A549 (cell line): ENCODE data around the gene CCDC27. TPM values are rescaled to one million over a fixed set of nuclear protein-coding genes. Genes with fewer than 3 reads are reported as not detected.

Source experiments
- ATAC-seq, 2 experiments: fragments of 200-7000 bp in 1 of 2; fragments of >200 bp in 1 of 2; cut with Nextera tagmentation in 1 of 2; cut with Tn5 transposase in 1 of 2; 3 replicates each; pipeline versions ENCODE4 v1.8.0 to v1.9.1; 2018 to 2020; ENCODE audit warnings: mild to moderate bottlenecking in 1 of 2, moderate library complexity in 1 of 2
- CTCF ChIA-PET: fragments of 300-600 bp; sonication (Branson Sonifier 250); formaldehyde crosslinking; extraction: SDS; loops from one replicate; lab custom pipeline; 2021; ENCODE audit warnings: antibody characterized with exemption, inconsistent platforms; lab: Yijun Ruan, JAX
- POLR2A ChIA-PET: fragments of 350-600 bp; formaldehyde crosslinking; extraction: SDS; loops from one replicate; lab custom pipeline; 2021; ENCODE audit warnings: antibody characterized with exemption, inconsistent platforms; lab: Yijun Ruan, JAX
- DNase-seq, 2 experiments: peaks; one replicate each; pipeline versions ENCODE4 v3.0.0 to v3.0.0-alpha.2; 2011 to 2016; ENCODE audit warnings: low read depth in 1 of 2, low spot score in 1 of 2
- FAIRE-seq: peaks from 2 replicates; lab custom pipeline; 2011; peaks lifted over from hg19 to GRCh38; lab: Jason Lieb, UNC
- H3K27ac ChIP-seq, 2 experiments: fragments of >200 bp; sonication (Bioruptor Twin); formaldehyde crosslinking; 3 replicates each; pipeline ENCODE4 v1.5.1; 2016 to 2017
- H3K4me1 ChIP-seq: fragments of >200 bp; sonication (Bioruptor Twin); formaldehyde crosslinking; 3 replicates; pipeline ENCODE4 v1.6.1; 2016
- H3K4me2 ChIP-seq: fragments of >200 bp; sonication (Bioruptor Twin); formaldehyde crosslinking; 3 replicates; pipeline ENCODE4 v1.6.1; 2016
- H3K4me3 ChIP-seq: fragments of >200 bp; sonication (Bioruptor Twin); formaldehyde crosslinking; 3 replicates; pipeline ENCODE4 v1.5.1; 2016
- H3K9me3 ChIP-seq: fragments of >200 bp; sonication (Bioruptor Twin); formaldehyde crosslinking; 3 replicates; pipeline ENCODE4 v1.6.1; 2016
- BHLHE40 ChIP-seq: IDR thresholded peaks from 2 replicates; pipeline ENCODE4 v1.6.1; 2012; ENCODE audit warnings: low read depth, low read length, inconsistent platforms
- CHD2 ChIP-seq: fragments of 150-350 bp; IDR thresholded peaks from 2 replicates; pipeline ENCODE4 v1.6.1; 2014; ENCODE audit warnings: low read length; ENCODE audit not compliant: partially characterized antibody
- CTCF ChIP-seq: fragments of >200 bp; sonication (Bioruptor Twin); formaldehyde crosslinking; IDR thresholded peaks from 3 replicates; pipeline ENCODE4 v1.5.1; 2016
- EHF ChIP-seq: fragments of 250-450 bp; sonication (Bioruptor Pico); IDR thresholded peaks from 2 replicates; pipeline ENCODE4 v1.5.0; 2020; ENCODE audit warnings: mild to moderate bottlenecking
- EHMT2 ChIP-seq: fragments of 200-600 bp; sonication (generic); IDR thresholded peaks from 2 replicates; pipeline ENCODE4 v1.6.1; 2016; ENCODE audit warnings: antibody characterized with exemption, low read depth, mild to moderate bottlenecking, moderate library complexity
- FOSB ChIP-seq: fragments of 250-450 bp; sonication (Bioruptor Pico); IDR thresholded peaks from 2 replicates; pipeline ENCODE4 v1.5.0; 2020; ENCODE audit warnings: mild to moderate bottlenecking, moderate library complexity
- HES2 ChIP-seq: fragments of >200 bp; sonication (Bioruptor Twin); formaldehyde crosslinking; IDR thresholded peaks from 2 replicates; pipeline ENCODE4 v1.6.1; 2016
- HOXA7 ChIP-seq: fragments of 250-450 bp; sonication (Bioruptor Pico); IDR thresholded peaks from 2 replicates; pipeline ENCODE4 v1.5.0; 2020; ENCODE audit warnings: mild to moderate bottlenecking, moderate library complexity
- HOXB5 ChIP-seq: fragments of 250-450 bp; sonication (Bioruptor Pico); IDR thresholded peaks from 2 replicates; pipeline ENCODE4 v1.5.0; 2020; ENCODE audit warnings: mild to moderate bottlenecking, moderate library complexity
- KDM5A ChIP-seq: fragments of 200-600 bp; sonication (generic); IDR thresholded peaks from 2 replicates; pipeline ENCODE4 v1.6.1; 2016; ENCODE audit warnings: antibody characterized with exemption, mild to moderate bottlenecking
- MAFK ChIP-seq: fragments of 450-650 bp; IDR thresholded peaks from 2 replicates; pipeline ENCODE4 v1.6.1; 2014; ENCODE audit not compliant: partially characterized antibody
- MAZ ChIP-seq: fragments of 150-350 bp; IDR thresholded peaks from 2 replicates; pipeline ENCODE4 v1.6.1; 2014; ENCODE audit warnings: antibody characterized with exemption, low read depth, low read length, borderline replicate concordance
- NFE2L2 ChIP-seq: fragments of 150-350 bp; conservative IDR thresholded peaks from 2 replicates; pipeline ENCODE4 v1.6.1; 2014; ENCODE audit warnings: low read length
- NR3C1 ChIP-seq: fragments of >200 bp; sonication (Bioruptor Twin); formaldehyde crosslinking; IDR thresholded peaks from 3 replicates; pipeline ENCODE4 v1.6.1; 2017
- POLR2A ChIP-seq: IDR thresholded peaks from 2 replicates; pipeline ENCODE4 v1.6.1; 2012; ENCODE audit warnings: mild to moderate bottlenecking, low read length
- RAD21 ChIP-seq, 2 experiments: fragments of >200 bp in 1 of 2; sonication (Bioruptor Twin) in 1 of 2; formaldehyde crosslinking in 1 of 2; IDR thresholded peaks in 1 of 2; conservative IDR thresholded peaks in 1 of 2; 2 replicates in 1 of 2; 3 replicates in 1 of 2; pipeline ENCODE4 v1.6.1; 2012 to 2018; ENCODE audit warnings: inconsistent platforms in 1 of 2
- RFX5 ChIP-seq: fragments of 450-650 bp; IDR thresholded peaks from 2 replicates; pipeline ENCODE4 v1.7.1; 2014; ENCODE audit warnings: antibody characterized with exemption, mild to moderate bottlenecking, moderate library complexity
- SMC3 ChIP-seq: fragments of >200 bp; sonication (Bioruptor Twin); formaldehyde crosslinking; IDR thresholded peaks from 3 replicates; pipeline ENCODE4 v1.6.1; 2018; ENCODE audit warnings: inconsistent platforms
- SREBF2 ChIP-seq: fragments of 450-650 bp; IDR thresholded peaks from 2 replicates; pipeline ENCODE4 v1.6.1; 2014; ENCODE audit warnings: mild to moderate bottlenecking, moderate library complexity
- TFCP2L1 ChIP-seq: fragments of 250-450 bp; sonication (Bioruptor Pico); IDR thresholded peaks from 2 replicates; pipeline ENCODE4 v1.5.0; 2021; ENCODE audit warnings: mild to moderate bottlenecking
- TP53 ChIP-seq: fragments of 250-450 bp; sonication (Bioruptor Pico); IDR thresholded peaks from 2 replicates; pipeline ENCODE4 v1.5.0; 2021; ENCODE audit warnings: mild to moderate bottlenecking, moderate library complexity
- ZC3H11A ChIP-seq: fragments of 450-650 bp; IDR thresholded peaks from 2 replicates; pipeline ENCODE4 v1.6.1; 2014; ENCODE audit warnings: antibody characterized with exemption, mild to moderate bottlenecking
- WGBS: methylation state at CpG from one replicate; pipeline ENCODE4 v1.1.6; 2017; ENCODE audit errors: missing lambda C conversion rate; 5-methylcytosine and 5-hydroxymethylcytosine counted together
- polyA plus RNA-seq, 4 experiments: library from polyadenylated mRNA; depleted of rRNA in 3 of 4; stranded (reverse); fragments of >200 nt; fragmentation: RNase III in 1 of 4; extraction: RNeasy Plus Mini Kit Qiagen cat#74134 plus additional on column Dnase treatment in 1 of 4; gene quantifications; 2 replicates in 3 of 4; 3 replicates in 1 of 4; pipeline ENCODE4 v1.2.3, GENCODE V29; 2011 to 2017
- TF ChIP-seq, protein P1 (sequence below): fragments of 250-450 bp; sonication (Bioruptor Pico); IDR thresholded peaks from 2 replicates; pipeline ENCODE4 v1.5.0; 2020; ENCODE audit warnings: low read depth, mild to moderate bottlenecking, moderate library complexity

CCDC27 gene
- polyA plus RNA-seq, 2 of the 4 experiments (the other 2 are of a cell fraction) = not detected

- 96% methylated on average over 36 of the region's 45 CpGs for WGBS
- TF ChIP-seq TFCP2L1 (no peak), RAD21 (conservative IDR thresholded peaks at IDR 0.05 in 1 of 2, IDR thresholded peaks at IDR 0.05 in 1 of 2) (no peak), RFX5 (no peak), HES2 (no peak), POLR2A (no peak), MAZ (no peak), CHD2 (no peak), TP53 (CRISPR knock-in tag) (no peak), NR3C1 (no peak), CTCF (no peak), EHMT2 (no peak), ZC3H11A (no peak), SREBF2 (no peak), KDM5A (no peak)
- Histone ChIP-seq H3K4me2 (no peak overlapping the region), H3K9me3 (no peaks in the 10 kb centered on the region), H3K4me3 (no peak overlapping the region), H3K4me1 (no peaks in the 10 kb centered on the region), H3K27ac (no peak overlapping the region)
- no peak for FAIRE-seq
- CTCF ChIA-PET = interaction anchor here (1.1 kb wide), 1 partner anchor 10 kb away, joined by 3 read pairs; the partner anchor contains the start of gene LRRC47
- no peak for ATAC-seq
- no peak for DNase-seq
- POLR2A ChIA-PET = interaction anchor here (0.9 kb wide), 1 partner anchor 9 kb away, joined by 4 read pairs; the partner anchor contains the start of gene LRRC47
Measured at GRCh38 chr1:3786468-3787348, 34.5 kb downstream of the CCDC27 start.

- no peak for TF ChIP-seq MAFK
- no peak for TF ChIP-seq BHLHE40
- no peak for TF ChIP-seq EHF (CRISPR knock-in tag)
- no peak for TF ChIP-seq HOXB5 (CRISPR knock-in tag)
- TF ChIP-seq NFE2L2 = no peak
- TF ChIP-seq SMC3 = no peak
- TF ChIP-seq, protein P1, sequence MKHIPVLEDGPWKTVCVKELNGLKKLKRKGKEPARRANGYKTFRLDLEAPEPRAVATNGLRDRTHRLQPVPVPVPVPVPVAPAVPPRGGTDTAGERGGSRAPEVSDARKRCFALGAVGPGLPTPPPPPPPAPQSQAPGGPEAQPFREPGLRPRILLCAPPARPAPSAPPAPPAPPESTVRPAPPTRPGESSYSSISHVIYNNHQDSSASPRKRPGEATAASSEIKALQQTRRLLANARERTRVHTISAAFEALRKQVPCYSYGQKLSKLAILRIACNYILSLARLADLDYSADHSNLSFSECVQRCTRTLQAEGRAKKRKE (CRISPR knock-in tag) = no peak
- no peak for TF ChIP-seq HOXA7
- no peak for TF ChIP-seq FOSB (CRISPR knock-in tag)
- no peak for TF ChIP-seq RAD21 (conservative IDR thresholded peaks at IDR 0.05 in 1 of 2, IDR thresholded peaks at IDR 0.05 in 1 of 2)
- TF ChIP-seq RFX5 = no peak
- WGBS = 96% methylated on average over 9 of the region's 10 CpGs
- Histone ChIP-seq H3K4me3 (no peak overlapping the region), H3K4me1 (no peaks in the 10 kb centered on the region), H3K9me3 (no peaks in the 10 kb centered on the region), H3K27ac (no peak overlapping the region), H3K4me2 (no peak overlapping the region)
- ATAC-seq = no peak
- ChIA-PET CTCF (interaction anchor here (1.1 kb wide), 1 partner anchor 9 kb away, joined by 3 read pairs; the partner anchor contains the start of gene LRRC47), POLR2A (interaction anchor here (0.9 kb wide), 1 partner anchor 9 kb away, joined by 4 read pairs; the partner anchor contains the start of gene LRRC47)
- no peak for FAIRE-seq
- DNase-seq = no peak
Measured at GRCh38 chr1:3787349-3787715, 35.1 kb downstream of the CCDC27 start.
